K562 (cell line): ENCODE measurements around the gene RNU2-63P.

Experiments used
- EP300 ChIP-seq: IDR thresholded peaks from 2 replicates; pipeline ENCODE4 v1.6.1; 2012; ENCODE audit warnings: low read length, improper control_type of control experiment
- ESRRA ChIP-seq: fragments of 450-650 bp; IDR thresholded peaks from 2 replicates; pipeline ENCODE4 v1.6.1; 2014; ENCODE audit warnings: low read depth, mild to moderate bottlenecking, moderate library complexity, borderline replicate concordance
- RFX5 ChIP-seq: IDR thresholded peaks from 2 replicates; pipeline ENCODE4 v1.6.1; 2011; ENCODE audit warnings: low read depth, mild to moderate bottlenecking, improper control_type of control experiment, low read length
- SMAD3 ChIP-seq: fragments of 450-650 bp; formaldehyde crosslinking; conservative IDR thresholded peaks from 2 replicates; pipeline ENCODE4 v1.4.0; 2020; ENCODE audit warnings: mild to moderate bottlenecking
- TAF1 ChIP-seq: IDR thresholded peaks from 2 replicates; pipeline ENCODE4 v1.6.1; 2011; ENCODE audit warnings: mild to moderate bottlenecking, low read length, moderate library complexity; ENCODE audit not compliant: insufficient read depth, control insufficient read depth, severe bottlenecking; ENCODE audit errors: extremely low read depth
- TRIM28 ChIP-seq: fragments of 450-650 bp; IDR thresholded peaks from 2 replicates; pipeline ENCODE4 v1.6.1; 2017
- ZNF253 ChIP-seq: fragments of 250-450 bp; sonication (Bioruptor Pico); conservative IDR thresholded peaks from 2 replicates; pipeline ENCODE4 v1.6.1; 2021; ENCODE audit warnings: mild to moderate bottlenecking
- ZSCAN29 ChIP-seq: fragments of 450-650 bp; IDR thresholded peaks from 2 replicates; pipeline ENCODE4 v1.6.1; 2017
- TF ChIP-seq, protein P1 (sequence below): fragments of 450-650 bp; IDR thresholded peaks from 2 replicates; pipeline ENCODE4 v1.6.1; 2017; ENCODE audit warnings: antibody characterized with exemption
- TF ChIP-seq, protein P2 (sequence below), 2 experiments: fragments of 450-650 bp in 1 of 2; sonication (generic) in 1 of 2; formaldehyde crosslinking in 1 of 2; IDR thresholded peaks; 2 replicates each; pipeline versions ENCODE4 v1.7.1 to v1.9.0; 2016 to 2022; ENCODE audit warnings: inconsistent platforms in 1 of 2, mild to moderate bottlenecking in 1 of 2, missing genetic modification reagents in 1 of 2

DNA sequence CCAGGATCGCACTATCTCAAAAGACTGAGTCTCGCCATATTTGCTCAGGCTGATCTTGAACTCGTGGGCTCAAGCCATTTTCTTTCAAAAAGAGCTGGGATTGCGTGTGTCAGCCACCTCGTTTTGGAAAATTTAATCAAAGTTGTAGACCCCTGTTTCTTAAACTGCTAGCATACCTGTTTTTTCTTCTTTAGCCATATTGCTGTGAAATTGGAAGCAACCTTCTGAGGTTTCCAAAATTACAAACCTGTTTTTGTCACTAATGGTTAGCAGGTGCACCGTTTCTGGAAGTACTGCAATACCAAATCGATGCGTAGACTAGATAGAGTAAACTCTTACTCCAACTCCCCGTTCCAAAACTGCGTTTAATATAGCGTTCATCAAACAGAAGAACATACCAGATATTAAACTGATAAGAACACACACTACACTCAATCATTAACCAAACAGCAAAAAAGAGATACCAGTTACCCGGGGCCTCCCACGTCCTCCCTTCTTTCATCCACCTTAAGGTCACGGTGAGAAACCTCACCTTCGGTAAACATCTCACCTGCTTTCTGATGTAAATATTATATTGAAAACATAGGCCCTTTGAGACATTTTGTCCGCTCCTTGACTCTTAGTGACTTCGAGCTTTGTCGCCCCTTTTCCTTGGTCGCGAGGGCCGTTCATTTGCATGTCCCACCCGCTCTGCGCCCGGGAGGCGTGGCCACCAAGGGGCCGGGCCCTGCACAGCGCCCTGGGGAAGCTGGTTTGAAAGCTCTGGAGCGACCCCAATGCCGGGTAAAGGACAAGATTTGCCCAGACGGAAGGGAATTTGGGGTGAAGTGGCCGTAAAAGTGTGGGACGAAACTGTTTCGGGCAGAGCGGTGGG, at the start of gene RNU2-63P:
- no peak for TF ChIP-seq TRIM28
- TF ChIP-seq, protein P1, sequence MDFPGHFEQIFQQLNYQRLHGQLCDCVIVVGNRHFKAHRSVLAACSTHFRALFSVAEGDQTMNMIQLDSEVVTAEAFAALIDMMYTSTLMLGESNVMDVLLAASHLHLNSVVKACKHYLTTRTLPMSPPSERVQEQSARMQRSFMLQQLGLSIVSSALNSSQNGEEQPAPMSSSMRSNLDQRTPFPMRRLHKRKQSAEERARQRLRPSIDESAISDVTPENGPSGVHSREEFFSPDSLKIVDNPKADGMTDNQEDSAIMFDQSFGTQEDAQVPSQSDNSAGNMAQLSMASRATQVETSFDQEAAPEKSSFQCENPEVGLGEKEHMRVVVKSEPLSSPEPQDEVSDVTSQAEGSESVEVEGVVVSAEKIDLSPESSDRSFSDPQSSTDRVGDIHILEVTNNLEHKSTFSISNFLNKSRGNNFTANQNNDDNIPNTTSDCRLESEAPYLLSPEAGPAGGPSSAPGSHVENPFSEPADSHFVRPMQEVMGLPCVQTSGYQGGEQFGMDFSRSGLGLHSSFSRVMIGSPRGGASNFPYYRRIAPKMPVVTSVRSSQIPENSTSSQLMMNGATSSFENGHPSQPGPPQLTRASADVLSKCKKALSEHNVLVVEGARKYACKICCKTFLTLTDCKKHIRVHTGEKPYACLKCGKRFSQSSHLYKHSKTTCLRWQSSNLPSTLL, result no peak
- peak; percentile 94 for TF ChIP-seq ZNF253 (CRISPR knock-in tag)
- peak; percentile 93 for TF ChIP-seq SMAD3 (CRISPR knock-in tag)
- TF ChIP-seq, protein P2, sequence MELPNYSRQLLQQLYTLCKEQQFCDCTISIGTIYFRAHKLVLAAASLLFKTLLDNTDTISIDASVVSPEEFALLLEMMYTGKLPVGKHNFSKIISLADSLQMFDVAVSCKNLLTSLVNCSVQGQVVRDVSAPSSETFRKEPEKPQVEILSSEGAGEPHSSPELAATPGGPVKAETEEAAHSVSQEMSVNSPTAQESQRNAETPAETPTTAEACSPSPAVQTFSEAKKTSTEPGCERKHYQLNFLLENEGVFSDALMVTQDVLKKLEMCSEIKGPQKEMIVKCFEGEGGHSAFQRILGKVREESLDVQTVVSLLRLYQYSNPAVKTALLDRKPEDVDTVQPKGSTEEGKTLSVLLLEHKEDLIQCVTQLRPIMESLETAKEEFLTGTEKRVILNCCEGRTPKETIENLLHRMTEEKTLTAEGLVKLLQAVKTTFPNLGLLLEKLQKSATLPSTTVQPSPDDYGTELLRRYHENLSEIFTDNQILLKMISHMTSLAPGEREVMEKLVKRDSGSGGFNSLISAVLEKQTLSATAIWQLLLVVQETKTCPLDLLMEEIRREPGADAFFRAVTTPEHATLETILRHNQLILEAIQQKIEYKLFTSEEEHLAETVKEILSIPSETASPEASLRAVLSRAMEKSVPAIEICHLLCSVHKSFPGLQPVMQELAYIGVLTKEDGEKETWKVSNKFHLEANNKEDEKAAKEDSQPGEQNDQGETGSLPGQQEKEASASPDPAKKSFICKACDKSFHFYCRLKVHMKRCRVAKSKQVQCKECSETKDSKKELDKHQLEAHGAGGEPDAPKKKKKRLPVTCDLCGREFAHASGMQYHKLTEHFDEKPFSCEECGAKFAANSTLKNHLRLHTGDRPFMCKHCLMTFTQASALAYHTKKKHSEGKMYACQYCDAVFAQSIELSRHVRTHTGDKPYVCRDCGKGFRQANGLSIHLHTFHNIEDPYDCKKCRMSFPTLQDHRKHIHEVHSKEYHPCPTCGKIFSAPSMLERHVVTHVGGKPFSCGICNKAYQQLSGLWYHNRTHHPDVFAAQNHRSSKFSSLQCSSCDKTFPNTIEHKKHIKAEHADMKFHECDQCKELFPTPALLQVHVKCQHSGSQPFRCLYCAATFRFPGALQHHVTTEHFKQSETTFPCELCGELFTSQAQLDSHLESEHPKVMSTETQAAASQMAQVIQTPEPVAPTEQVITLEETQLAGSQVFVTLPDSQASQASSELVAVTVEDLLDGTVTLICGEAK (IDR thresholded peaks at IDR 0.05), result no peak
- TF ChIP-seq, protein P2 (CRISPR knock-in tag; IDR thresholded peaks at IDR 0.05), result no peak
- TF ChIP-seq RFX5, result no peak; the same call in none of the 2 replicates
- peak; percentile 53 for TF ChIP-seq EP300
- no peak for TF ChIP-seq ESRRA
- peak; percentile 36 for TF ChIP-seq TAF1
- peak; percentile 18; the same call in 1 of the 2 replicates for TF ChIP-seq ZSCAN29
